ENCODE measurements around the gene SPEG. TPM values are rescaled to one million over a fixed set of nuclear protein-coding genes. Genes with fewer than 3 reads are reported as not detected.

SPEG gene
- total RNA-seq, 2 experiments from 2014 or later: 1.3 to 1.4 TPM

DNA sequence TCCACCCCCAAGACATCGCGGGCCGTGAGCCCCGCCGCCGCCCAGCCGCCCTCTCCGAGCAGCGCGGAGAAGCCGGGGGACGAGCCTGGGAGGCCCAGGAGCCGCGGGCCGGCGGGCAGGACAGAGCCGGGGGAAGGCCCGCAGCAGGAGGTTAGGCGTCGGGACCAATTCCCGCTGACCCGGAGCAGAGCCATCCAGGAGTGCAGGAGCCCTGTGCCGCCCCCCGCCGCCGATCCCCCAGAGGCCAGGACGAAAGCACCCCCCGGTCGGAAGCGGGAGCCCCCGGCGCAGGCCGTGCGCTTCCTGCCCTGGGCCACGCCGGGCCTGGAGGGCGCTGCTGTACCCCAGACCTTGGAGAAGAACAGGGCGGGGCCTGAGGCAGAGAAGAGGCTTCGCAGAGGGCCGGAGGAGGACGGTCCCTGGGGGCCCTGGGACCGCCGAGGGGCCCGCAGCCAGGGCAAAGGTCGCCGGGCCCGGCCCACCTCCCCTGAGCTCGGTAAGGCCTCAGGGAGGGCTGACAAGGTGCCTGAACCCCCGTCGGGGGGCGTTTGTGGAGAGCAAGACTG, 14.2 kb downstream of the SPEG start:
- intact Hi-C loops (cut with micrococcal nuclease): no loop called here
- no peaks in the 10 kb centered on the region for H3K4me1 Mint-ChIP-seq (ENCODE audit: low read depth)
- H3K27me3 Mint-ChIP-seq (ENCODE audit: low read depth): peaks cover 20% of the 10 kb centered on the region
- no peaks in the 10 kb centered on the region for H3K9me3 Mint-ChIP-seq
- H3K36me3 Mint-ChIP-seq (ENCODE audit: low read depth): no peaks in the 10 kb centered on the region
- no peak overlapping the region for H3K27ac Mint-ChIP-seq
- no peak overlapping the region for H3K4me3 Mint-ChIP-seq
- no peak for DNase-seq
- CTCF ChIA-PET: interaction anchor here (0.6 to 1.2 kb wide), 3 partner anchors 10 to 85 kb away, joined by 3 to 4 read pairs (median 3); no protein-coding TSS in a partner anchor

DNA sequence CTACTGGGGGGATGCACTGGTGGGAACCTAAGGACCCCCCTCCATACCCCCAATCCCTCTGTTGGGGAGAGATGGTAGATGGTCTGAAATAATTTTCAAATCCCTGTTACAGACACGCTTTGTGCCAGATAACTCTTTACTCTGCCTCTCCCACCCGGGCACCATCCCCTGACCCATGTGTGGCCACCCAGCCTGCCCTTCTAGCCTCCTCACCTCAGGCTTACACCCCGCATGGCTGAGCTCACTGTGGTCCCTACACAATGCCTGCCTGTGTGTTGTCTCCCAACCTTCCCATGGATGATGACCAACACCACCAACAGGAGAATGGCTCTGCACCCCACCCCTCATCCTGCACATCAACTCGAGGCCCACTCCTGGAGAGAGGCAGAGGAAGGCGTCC, 15.0 kb downstream of the SPEG start:
- Mint-ChIP-seq H3K9me3 (no peaks in the 10 kb centered on the region), H3K4me1 (ENCODE audit: low read depth) (no peaks in the 10 kb centered on the region), H3K27ac (no peak overlapping the region), H3K4me3 (no peak overlapping the region), H3K36me3 (ENCODE audit: low read depth) (no peaks in the 10 kb centered on the region), H3K27me3 (ENCODE audit: low read depth) (peaks cover 20% of the 10 kb centered on the region)
- DNase-seq: no peak
- intact Hi-C loops (cut with micrococcal nuclease): no loop called here
- CTCF ChIA-PET: interaction anchor here (1.1 kb wide), 1 partner anchor 84 kb away, joined by 4 read pairs; no protein-coding TSS in a partner anchor

DNA sequence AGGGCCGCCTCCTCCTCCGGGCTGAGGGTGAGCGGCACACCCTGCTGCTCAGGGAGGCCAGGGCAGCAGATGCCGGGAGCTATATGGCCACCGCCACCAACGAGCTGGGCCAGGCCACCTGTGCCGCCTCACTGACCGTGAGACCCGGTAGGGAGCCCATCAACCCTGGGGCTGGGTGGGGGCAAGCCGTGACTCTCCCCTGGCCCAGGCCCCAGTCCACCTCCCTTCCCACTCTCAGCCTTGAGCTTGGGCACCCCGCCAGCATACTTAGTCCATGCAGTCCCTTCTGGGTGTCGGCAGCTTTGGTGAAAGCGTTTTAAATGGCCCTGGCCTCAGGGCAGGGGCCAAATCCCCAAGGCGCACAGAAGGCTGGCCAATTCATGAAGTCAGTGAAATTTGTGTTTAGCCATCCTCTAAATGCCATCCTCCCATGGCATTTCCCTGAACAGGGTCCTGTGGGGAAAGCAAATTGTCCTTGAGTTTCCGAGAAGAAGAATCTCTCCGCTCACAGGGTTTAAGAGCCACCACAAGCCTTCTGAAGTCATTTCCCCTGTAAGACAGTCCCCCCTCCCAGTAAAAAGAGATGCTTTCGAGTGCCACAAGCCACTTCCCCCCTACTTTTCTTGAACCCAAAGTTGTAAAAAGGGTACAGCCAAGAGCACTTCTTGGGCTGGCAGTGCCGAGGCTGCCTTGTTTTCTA, 17.2 kb downstream of the SPEG start:
- no peaks in the 10 kb centered on the region for H3K36me3 Mint-ChIP-seq (ENCODE audit: low read depth)
- no peaks in the 10 kb centered on the region for H3K4me1 Mint-ChIP-seq (ENCODE audit: low read depth)
- H3K4me3 Mint-ChIP-seq: no peak overlapping the region
- H3K27me3 Mint-ChIP-seq (ENCODE audit: low read depth): peaks cover 20% of the 10 kb centered on the region
- no peaks in the 10 kb centered on the region for H3K9me3 Mint-ChIP-seq
- no peak for DNase-seq
- intact Hi-C loops (cut with micrococcal nuclease): no loop called here
- H3K27ac Mint-ChIP-seq: no peak overlapping the region
- CTCF ChIA-PET: interaction anchor here (0.9 to 1.2 kb wide), 3 partner anchors 18 to 78 kb away, joined by 3 to 4 read pairs (median 3); no protein-coding TSS in a partner anchor

DNA sequence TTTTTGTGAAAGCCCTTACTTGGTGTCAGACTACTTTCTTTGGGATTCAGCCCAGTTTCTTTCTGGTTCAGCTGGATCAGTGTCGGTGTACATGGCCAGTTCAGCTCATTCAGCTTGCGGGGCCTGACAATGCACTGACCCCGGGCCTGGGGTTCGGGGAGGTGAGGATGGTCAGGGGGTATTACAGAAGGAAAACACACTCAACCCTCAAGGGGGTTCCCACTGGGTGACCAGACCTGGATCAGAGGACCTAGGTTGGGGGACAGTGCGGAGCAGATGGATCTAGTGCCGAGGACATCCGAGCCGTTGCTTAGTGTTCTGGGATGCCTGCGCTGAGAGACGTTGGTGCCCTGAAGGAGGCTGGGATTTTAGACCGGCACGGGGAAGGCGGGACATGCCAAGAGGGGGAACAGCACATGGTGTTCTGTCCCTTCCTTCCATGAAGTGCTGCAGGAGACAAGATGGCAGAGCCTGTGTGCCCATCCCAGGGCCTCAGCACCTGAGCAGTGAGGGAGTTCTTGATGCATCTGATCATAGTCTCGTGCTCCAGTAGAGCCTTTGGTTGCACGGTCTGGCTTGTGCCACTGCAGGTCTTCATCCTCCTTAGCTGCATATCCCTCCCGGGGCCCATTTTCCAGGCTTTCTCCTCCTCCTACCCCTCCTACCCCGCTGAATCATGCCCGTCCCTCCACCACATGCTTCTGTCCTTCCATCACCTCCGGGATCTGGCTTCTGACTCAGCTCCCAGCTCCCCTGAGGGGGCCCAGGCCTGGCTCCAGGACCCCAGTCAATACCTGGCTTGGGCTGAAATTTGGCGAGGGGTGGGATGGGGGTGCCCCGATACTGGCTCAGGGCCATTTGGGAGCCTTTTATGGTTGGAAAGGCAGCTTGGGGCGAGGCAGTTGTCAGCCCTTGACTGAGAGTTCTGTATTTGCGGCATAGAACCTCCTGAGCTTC, 18.0 kb downstream of the SPEG start:
- Mint-ChIP-seq H3K27ac (no peak overlapping the region), H3K4me3 (no peak overlapping the region), H3K9me3 (no peaks in the 10 kb centered on the region), H3K4me1 (ENCODE audit: low read depth) (no peaks in the 10 kb centered on the region), H3K27me3 (ENCODE audit: low read depth) (peaks cover 15% of the 10 kb centered on the region), H3K36me3 (ENCODE audit: low read depth) (no peaks in the 10 kb centered on the region)
- CTCF ChIA-PET: interaction anchor here (1.0 to 1.2 kb wide), 3 partner anchors 43 to 49 kb away, joined by 3 to 5 read pairs (median 4); a partner anchor contains a TSS
- no peak for DNase-seq
- intact Hi-C loops (cut with micrococcal nuclease): no loop called here

DNA sequence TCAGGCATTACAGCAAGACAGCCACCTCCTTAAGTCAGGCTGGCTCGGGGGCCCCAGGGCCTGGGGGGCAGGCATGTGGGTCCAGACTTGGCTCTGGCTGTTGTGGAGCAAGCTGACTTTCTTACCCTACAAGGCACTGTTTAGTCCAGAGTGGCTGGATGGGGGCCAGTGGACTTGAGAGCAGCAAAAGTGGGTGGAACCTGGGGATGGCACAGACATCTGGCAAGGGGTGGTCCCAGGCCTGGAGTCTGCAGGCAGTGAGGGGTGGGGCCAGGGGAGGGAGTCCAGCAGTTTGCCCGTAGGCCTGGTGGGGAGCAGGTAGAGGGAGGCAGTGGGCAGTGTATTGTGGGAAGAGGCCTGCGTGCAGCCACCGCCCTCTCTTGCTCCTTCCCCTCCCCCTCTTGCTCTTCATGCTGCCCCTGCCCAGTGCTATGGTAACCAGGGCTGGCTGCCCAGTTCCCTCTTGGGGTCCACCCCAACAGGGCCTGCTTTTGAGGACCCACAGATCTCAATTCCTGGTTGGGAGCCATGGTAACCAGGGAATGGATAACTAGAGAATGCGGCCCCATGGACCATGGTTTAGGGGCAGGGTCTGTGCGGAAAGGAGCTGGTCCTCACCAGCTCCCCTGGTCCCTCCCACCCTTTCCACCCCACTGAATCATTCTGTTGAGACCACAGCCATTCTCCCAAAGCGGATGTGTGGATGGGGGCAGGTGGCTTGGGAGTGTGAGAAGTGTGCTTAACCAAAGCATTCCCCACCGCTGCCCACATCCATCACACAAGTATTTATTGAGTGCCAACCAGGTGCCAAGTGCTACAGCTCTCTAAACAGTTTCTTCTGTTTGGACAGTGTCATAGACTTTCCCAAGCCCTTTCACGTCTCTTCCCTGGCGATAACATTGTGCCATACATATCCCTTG, 19.3 kb downstream of the SPEG start:
- Mint-ChIP-seq H3K9me3 (no peaks in the 10 kb centered on the region), H3K27me3 (ENCODE audit: low read depth) (peaks cover 15% of the 10 kb centered on the region), H3K4me3 (no peak overlapping the region), H3K27ac (no peak overlapping the region), H3K4me1 (ENCODE audit: low read depth) (no peaks in the 10 kb centered on the region), H3K36me3 (ENCODE audit: low read depth) (no peaks in the 10 kb centered on the region)
- intact Hi-C loops (cut with micrococcal nuclease): no loop called here
- CTCF ChIA-PET: interaction anchor here (0.5 to 1.1 kb wide), 5 partner anchors 42 to 1496 kb away, joined by 3 to 5 read pairs (median 3); a partner anchor contains a TSS
- DNase-seq: no peak

DNA sequence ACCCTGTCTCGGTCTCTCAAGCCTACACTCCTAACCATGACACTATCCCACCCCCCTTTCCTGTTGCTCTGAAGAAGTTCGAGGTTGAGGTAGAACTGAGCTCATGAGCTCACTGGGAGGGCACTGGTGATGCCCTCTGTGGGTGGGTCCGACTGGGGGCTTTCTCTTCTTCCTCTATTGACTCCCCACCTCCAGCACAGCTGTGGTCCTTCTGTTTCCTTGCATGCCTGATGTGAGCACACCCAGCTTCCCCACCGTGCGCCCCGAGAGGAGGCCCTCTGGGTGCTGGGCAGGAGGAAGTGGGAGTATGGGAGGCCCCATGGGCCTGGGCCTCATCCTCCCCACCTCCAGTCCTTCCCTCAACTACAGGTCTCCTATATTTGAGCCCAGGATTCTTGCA, 20.9 kb downstream of the SPEG start:
- CTCF ChIA-PET: interaction anchor here (0.9 to 1.8 kb wide), 7 partner anchors 10 to 76 kb away, joined by 3 to 14 read pairs (median 3); a partner anchor contains a TSS
- Mint-ChIP-seq H3K27me3 (ENCODE audit: low read depth) (peaks cover 3% of the 10 kb centered on the region), H3K4me1 (ENCODE audit: low read depth) (no peaks in the 10 kb centered on the region), H3K36me3 (ENCODE audit: low read depth) (no peaks in the 10 kb centered on the region), H3K9me3 (no peaks in the 10 kb centered on the region), H3K27ac (no peak overlapping the region), H3K4me3 (no peak overlapping the region)
- intact Hi-C loops (cut with micrococcal nuclease): no loop called here
- DNase-seq: no peak

DNA sequence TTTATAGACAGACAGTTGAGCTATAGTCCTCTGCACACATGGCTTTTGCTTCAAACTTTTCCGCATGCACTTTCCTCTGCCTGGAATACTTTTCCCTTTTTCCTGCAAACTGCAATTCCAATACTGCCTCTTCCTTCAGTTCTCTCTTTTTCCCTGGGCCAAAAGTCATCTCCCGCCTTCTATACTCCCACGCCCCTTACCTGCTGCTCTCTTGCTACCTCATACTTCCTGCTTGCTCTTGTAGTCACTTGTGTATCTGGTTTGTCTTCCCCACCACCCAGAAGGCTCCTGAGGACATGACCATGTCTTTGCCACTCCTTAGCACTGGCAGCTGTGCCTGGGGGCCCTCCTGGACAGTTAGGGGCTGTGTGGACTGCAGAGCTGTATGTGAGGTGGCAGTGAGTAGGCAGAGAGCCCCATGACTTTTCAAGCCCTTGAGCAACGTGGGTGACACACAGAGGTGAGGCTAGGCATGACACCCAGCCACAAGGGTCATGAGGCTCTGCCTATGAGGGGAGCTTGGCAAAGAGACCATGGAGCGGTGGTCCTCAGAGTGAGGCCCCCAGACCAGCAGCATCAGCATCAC, 23.2 kb downstream of the SPEG start:
- intact Hi-C loops (cut with micrococcal nuclease): loop anchor here (1.0 to 2.0 kb wide), 2 partner anchors 25 to 55 kb away; no protein-coding TSS in a partner anchor
- DNase-seq: peak; percentile 37
- Mint-ChIP-seq H3K4me3 (no peak overlapping the region), H3K27ac (no peak overlapping the region), H3K36me3 (ENCODE audit: low read depth) (no peaks in the 10 kb centered on the region), H3K27me3 (ENCODE audit: low read depth) (no peaks in the 10 kb centered on the region), H3K9me3 (no peaks in the 10 kb centered on the region), H3K4me1 (ENCODE audit: low read depth) (no peaks in the 10 kb centered on the region)
- CTCF ChIA-PET: interaction anchor here (0.5 to 3.4 kb wide), 9 partner anchors 9 to 72 kb away, joined by 3 to 17 read pairs (median 3); no protein-coding TSS in a partner anchor

DNA sequence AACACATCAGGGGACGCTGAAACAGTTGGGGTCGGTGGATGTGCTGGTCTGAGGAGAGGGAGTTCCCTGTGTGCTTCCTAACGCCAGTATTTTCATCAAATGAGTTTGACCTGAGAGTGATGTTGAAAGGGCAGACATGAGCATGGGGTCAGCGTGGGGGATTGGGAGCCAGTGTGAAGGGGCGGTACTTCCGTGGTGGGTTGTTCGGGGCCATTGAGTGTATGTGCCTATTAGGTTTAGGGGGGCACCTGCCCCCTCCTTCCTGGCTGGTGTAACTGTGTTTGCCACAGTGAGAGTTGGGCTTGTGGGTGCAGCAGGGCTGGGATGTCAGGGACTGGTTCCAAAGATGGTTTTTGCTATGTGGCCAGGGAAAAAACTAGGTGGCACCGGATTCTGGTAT, 24.4 kb downstream of the SPEG start:
- H3K27me3 Mint-ChIP-seq (ENCODE audit: low read depth): no peaks in the 10 kb centered on the region
- H3K9me3 Mint-ChIP-seq: no peaks in the 10 kb centered on the region
- no peaks in the 10 kb centered on the region for H3K4me1 Mint-ChIP-seq (ENCODE audit: low read depth)
- CTCF ChIA-PET: interaction anchor here (0.6 to 3.4 kb wide), 13 partner anchors 8 to 232 kb away, joined by 3 to 17 read pairs (median 3); no protein-coding TSS in a partner anchor
- H3K36me3 Mint-ChIP-seq (ENCODE audit: low read depth): no peaks in the 10 kb centered on the region
- intact Hi-C loops (cut with micrococcal nuclease): loop anchor here (1.0 to 2.0 kb wide), 3 partner anchors 26 to 71 kb away; no protein-coding TSS in a partner anchor
- DNase-seq: no peak
- H3K4me3 Mint-ChIP-seq: no peak overlapping the region
- no peak overlapping the region for H3K27ac Mint-ChIP-seq

DNA sequence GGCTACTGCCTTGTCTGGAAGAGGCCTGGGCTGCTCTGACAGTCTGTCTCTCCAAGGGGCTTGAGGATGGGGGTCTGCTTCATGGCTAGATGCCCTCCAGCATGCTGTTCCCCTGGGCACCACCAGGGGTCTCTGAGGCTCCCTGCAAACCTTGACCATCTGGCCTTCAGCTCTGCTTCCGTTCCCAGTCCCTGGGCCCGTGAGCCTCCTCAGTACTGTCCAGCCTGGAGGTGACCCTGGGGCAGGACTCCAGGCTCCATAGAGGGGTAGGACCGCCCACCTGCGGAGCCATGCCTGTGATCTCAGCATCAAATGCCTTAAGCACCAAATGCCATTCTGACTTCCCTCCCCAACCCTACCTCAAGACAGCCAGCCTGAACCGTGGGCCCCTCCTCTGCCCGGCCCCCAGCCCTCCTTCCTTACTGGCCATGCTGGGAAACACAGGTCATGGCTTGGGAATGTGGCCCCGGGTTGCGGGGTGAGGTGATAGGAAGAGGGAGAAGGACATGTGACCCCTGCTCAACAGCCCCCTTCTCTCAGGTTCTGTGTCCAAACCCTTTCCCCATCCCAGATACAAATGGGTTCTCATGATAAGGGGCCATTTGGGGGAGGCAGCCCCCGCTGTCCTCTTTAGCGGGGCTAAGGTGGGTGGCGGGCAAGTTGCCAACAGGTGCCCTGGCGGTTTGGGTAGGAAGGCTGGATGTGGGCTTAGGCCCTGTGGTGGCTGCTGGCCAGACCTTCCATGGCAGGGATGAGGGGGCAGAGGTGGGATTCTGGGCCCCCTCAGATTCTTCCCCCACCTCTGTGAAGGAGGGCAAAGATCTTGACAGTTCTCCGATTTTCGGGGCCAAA, 25.0 kb downstream of the SPEG start:
- no peak overlapping the region for H3K27ac Mint-ChIP-seq
- CTCF ChIA-PET: interaction anchor here (0.6 to 3.4 kb wide), 11 partner anchors 11 to 232 kb away, joined by 3 to 17 read pairs (median 3); no protein-coding TSS in a partner anchor
- H3K36me3 Mint-ChIP-seq (ENCODE audit: low read depth): no peaks in the 10 kb centered on the region
- peak; percentile 55 for DNase-seq
- intact Hi-C loops (cut with micrococcal nuclease): loop anchor here (1.0 to 2.0 kb wide), 2 partner anchors 27 to 71 kb away; no protein-coding TSS in a partner anchor
- H3K27me3 Mint-ChIP-seq (ENCODE audit: low read depth): no peaks in the 10 kb centered on the region
- no peaks in the 10 kb centered on the region for H3K9me3 Mint-ChIP-seq
- no peaks in the 10 kb centered on the region for H3K4me1 Mint-ChIP-seq (ENCODE audit: low read depth)
- H3K4me3 Mint-ChIP-seq: no peak overlapping the region

DNA sequence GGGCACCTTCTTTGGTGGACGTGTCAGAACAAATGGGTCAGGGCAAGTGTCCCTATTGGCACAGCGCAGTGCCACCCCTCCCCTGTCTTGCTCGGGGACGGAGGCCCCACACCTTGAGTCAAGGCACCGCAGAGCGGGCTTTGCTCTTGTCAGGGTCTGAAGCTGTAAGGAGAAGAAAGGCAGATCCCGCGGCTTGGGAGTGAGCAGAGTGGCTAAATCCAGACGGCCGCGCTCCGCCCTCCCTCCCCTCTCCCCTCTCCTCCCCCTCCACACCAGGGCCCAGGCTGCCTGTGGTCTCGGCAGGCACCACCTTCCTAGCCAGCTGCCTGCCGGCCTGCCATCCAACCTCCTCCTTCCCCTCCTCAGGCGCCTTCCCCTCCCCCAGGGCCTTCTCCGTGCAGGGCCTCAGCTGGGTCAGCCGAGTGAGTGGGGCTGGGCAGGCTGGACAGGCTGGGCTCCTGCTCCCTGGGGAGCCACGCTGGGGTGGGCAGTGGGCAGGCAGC, 25.8 kb downstream of the SPEG start:
- Mint-ChIP-seq H3K9me3 (no peaks in the 10 kb centered on the region), H3K36me3 (ENCODE audit: low read depth) (no peaks in the 10 kb centered on the region), H3K4me3 (no peak overlapping the region), H3K4me1 (ENCODE audit: low read depth) (no peaks in the 10 kb centered on the region), H3K27ac (no peak overlapping the region), H3K27me3 (ENCODE audit: low read depth) (no peaks in the 10 kb centered on the region)
- intact Hi-C loops (cut with micrococcal nuclease): no loop called here
- no peak for DNase-seq
- CTCF ChIA-PET: interaction anchor here (0.5 to 2.0 kb wide), 3 partner anchors 35 to 1437 kb away, joined by 3 to 15 read pairs (median 4); a partner anchor contains a TSS

All from activated naive CD4-positive, alpha-beta T cell treated with anti-CD3 and anti-CD28 coated beads for 36 hours (primary cell).